HG03571 (cell line): ENCODE data around the gene RACK1.
"Not testable (repeated sequence)": the region's sequence is repeated elsewhere in the genome, so short reads cannot be mapped to it uniquely, and the experiment has no call there.

ENCODE experiments used
- ATAC-seq: cut with Tn5 transposase; IDR thresholded peaks from one replicate; pipeline ENCODE4 v1.9.1; 2021; ENCODE audit not compliant: unreplicated experiment

RACK1 gene

DNA sequence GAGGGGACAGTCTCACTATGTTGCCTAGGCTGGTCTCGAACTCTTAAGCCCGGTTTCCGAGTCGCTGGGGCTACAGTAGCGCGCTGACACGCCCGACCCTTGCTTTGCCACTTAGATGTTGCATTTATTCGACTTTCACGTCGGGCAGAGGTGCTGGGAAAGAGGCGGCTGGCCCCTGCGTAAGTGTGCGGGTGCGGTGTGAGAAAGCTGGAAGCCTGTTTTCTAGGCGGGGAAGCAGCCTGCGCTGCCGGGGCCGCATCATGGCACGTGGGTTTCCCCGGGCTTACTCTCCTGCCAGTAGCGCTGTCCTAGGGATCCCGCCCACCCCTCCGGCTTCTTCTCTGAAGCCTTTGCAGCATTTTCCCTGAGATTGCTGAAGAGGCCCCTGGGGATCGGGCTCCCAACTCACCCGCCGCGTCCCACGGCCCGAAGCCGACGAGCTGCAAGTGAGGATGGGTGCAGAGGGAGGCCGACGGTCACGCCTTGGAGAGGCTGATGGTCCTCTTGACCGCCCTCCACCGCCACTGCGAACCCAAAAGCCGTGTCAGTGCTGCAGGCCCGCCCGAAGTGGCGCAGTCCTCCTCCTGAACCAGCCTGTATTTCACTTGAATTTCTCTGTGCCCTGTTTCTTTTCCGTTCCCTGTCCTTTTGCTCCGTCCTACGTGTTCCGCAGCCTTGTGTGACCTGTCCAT, 26.4 kb downstream of the RACK1 start:
- ATAC-seq = peak; percentile 28

DNA sequence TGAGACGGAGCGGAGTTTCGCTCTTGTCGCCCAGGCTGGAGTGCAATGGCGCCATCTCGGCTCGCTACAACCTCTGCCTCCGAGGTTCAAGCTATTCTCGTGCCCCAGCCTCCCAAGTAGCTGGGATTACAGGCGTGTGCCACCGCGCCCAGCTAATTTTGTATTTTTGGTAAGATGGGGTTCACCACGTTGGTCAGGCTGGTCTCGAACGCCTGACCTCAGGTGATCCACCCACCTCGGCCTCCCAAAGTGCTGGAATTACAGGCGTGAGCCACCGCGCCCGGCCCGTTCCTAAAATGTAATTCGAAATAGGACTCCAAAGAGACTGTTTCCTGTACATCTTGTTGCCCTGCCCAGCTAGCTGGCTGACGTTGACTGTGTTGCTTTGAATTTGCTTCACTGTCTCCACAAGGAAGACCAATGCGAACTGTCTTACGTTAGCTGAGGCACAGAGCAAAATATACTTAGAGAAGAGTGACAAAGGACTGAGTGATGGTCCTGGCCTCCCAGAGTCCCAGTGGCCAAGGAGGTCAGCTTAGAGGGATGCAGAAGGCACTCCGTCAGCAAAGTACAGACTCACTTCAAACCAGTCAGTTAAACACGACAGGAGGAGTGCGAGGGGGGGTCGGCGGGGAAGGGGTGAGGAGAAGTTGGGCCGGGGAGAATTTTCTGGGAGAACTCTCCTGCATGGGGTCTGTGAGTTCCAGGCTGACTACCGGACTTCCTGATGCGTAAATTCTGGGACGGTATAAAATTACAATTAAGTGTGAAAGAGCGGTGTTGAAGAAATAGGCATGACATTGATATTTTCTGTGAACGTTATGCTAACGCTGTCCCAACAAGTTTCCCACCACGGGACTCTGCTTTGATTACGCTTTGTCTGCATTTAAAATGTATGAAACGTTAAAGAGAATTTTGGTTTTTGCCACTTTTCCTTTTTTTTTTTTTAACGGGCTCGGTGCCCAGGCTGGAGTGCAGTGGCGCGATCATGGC, 27.4 kb downstream of the RACK1 start:
- no peak for ATAC-seq

DNA sequence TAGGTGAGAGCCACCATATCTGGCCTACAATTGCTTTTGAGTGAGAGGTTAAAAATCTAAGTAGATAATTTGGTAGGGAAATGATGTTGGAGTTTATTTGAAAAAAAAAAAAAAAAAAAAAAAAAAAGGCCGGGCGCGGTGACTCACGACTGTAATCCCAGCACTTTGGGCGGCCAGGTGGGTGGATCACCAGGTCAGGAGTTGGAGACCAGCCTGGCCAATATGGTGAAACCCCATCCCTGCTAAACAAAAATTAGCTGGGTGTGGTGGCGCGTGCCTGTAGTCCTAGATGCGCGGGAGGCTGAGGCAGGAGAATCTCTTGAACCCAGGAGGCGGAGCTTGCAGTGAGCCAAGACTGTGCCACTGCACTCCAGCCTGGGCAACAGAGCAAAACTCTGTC, 29.5 kb downstream of the RACK1 start:
- ATAC-seq = not testable (repeated sequence)

DNA sequence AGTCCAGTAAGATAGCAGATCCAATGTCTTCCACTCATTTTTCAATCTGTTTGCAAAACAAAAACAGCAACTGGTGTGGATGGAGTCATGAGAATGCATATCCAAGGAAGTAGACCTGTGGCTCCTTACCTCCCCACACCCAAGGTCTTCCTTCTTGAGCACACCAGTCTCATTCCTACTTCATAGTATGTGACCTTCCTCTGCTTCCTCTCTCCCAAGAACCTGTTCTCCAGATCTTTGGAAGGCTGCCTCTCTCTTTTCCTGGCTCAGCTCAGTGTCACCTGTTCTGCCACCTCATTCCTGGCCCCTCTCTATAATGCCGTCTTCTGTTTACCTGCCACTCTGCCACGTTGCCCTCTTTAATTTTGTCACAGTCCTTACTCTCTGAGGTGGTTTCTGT, 30.8 kb downstream of the RACK1 start:
- ATAC-seq = no peak

DNA sequence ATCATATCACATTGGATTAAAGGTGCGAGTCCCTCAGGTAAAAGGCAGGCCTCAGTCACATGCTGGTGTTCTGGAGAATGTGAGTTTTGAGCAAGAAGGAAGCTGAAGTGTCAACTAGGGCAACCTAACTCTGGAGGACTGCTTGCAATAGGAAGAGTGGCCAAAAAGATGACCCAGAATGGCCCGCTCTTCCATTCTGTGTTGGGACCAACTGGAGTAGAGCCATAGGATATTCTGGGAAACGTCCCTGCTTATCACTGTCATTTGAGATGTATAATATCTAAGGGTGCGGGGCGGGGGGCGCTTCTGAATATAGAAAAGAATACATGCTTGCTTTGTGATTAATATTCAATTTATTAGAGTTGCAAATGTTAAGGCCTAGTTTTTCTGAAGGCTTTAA, 31.6 kb downstream of the RACK1 start:
- ATAC-seq = no peak

DNA sequence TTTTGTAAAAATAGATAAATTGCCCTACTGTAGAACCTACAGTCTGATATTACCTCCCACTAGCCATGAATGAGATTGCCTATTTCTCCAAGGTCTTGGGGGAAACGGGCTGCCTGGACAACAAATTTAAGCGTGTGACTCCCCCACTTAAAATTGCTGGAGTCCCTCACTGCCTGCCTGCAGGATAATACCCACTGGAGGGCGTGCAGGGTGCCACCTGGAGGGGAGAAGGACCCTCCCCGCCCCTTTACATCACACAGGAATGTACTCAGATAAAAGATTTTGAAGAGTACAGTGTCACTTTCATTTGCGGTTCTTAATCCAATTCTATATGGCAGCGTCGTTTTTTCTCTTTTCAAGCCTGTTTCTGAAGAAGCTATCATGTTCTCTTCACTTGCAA, 32.5 kb downstream of the RACK1 start:
- ATAC-seq = no peak

DNA sequence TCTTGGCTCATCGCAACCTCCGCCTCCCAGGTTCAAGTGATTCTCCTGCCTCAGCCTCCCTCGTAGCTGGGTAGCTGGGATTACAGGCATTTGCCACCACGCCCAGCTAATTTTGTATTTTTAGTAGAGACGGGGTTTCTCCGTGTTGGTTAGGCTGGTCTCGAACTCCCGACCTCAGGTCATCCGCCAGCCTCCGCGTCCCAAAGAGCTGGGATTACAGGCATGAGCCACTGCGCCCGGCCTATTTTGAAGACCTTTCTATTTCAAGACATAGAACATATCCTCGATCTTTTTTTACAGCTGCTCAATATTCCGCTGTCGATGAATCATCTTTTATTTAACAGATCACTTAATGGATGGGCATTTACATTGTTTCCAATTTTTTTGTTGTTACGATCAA, 33.0 kb downstream of the RACK1 start:
- not testable (repeated sequence) for ATAC-seq

DNA sequence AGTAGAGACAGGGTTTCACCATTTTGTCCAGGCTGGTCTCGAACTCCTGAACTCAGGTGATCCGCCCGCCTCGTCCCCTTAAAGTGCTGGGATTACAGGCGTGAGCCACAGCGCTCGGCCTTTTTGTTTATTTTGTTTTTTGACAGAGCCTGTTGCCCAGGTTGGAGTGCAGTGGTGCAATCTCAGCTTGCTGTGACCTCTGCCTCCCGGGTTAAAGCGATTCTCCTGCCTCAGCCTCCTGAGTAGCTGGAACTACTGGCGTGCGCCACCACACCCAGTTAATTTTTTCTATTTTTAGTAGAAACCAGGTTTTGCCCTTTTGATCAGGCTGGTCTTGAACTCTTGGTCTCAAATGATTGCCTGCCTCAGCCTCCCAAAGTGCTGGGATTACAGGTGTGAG, 33.6 kb downstream of the RACK1 start:
- ATAC-seq = not testable (repeated sequence)

DNA sequence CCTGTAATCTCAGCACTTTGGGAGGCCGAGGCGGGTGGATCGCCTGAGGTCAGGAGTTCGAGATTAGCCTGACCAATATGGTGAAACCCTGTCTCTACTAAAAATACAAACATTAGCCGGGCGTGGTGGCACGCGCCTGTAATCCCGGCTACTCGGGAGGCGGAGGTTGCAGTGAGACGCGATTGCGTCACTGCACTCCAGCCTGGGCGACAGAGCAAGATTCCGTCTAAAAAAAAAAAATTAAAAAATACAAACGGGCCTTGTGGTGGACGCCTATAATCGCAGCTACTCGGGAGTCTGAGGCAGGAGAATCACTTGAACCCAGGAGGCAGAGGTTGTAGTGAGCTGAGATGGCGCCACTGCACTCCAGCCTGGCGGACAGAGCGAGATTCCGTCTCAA, 34.7 kb downstream of the RACK1 start:
- not testable (repeated sequence) for ATAC-seq

DNA sequence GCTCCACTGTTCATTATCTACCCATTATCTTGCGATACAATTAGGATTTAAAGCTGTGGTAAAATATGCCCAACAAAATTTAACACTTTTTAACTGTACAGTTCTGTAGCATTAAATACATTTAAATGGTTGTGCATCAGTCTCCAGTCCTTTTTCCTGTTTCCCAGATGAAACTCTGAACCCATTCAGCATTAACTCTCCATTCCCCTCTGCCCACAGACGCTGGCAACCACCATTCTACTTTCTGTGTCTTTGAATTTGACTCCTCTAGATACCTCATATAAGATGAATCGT, 35.8 kb downstream of the RACK1 start:
- ATAC-seq = no peak

DNA sequence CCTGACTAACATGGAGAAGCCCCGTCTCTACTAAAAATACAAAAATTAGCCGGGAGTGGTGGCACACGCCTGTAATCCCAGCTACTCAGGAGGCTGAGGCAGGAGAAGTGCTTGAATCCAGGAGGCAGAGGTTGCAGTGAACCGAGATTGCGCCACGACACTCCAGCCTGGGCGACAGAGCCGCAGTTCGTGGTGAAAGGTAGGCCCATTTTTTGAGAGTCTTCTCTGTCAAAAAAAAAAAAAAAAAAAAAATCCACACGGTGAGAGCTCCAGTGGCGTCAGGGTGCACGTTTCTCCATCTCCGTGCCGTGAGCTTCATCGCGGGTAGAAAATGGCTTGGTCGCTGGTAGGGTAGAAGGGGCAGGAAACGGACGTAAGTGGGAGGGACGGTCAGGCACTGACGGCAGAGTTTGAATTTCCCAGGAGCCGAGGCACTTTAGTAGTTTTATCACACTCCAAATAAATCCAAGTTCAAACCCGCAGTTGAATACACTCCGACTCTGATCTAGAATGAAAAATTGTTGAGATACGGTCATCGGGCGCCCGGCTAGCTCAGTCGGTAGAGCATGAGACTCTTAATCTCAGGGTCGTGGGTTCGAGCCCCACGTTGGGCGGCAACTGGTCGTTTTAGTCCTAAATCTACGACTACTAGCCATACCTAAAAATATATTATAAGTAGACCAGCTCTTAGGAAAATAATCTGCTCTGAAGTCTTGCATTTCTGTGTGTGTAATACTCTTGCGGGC, 36.3 kb downstream of the RACK1 start:
- no peak for ATAC-seq

DNA sequence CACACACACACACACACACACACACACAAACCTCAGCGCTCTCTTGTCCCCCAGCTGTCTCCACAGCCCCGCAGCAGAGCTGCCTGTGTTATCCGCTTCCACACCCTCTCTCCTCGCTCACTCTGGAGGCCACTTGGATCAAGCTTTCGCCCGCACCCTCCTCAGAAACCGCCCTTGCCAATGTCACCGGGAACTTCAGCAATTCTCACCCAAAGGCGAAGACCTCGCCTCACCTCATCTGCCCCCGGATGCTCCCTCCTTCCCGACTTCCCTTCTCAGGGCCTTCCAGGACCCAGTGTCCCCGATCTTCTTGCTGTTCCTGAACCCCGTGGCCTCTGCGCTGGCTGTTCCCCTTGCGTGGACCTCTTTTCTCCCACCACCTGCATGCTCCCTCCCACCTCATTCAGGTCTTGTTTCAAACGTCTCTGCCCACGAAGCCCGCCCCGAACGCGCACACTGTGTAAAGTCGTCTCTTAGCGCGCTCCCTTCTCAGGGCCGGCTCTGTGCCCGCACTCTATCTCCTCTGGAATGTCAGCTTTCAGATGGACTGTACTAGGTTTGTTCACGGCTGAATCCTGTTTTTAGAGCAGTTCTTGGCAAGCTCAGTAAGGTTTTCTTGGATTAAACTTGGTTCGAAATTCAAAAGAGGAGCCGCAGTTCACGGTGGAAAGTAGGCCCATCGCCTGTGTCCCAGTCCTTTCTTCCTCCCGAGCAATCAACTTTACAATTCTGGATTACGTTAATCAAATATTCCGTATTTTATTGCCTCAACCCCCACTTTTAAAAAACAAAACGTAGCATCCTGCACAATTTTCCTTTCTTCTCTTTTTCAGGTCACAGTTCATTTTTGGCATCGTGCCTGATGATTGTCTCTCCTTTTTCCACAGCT, 37.7 kb downstream of the RACK1 start:
- ATAC-seq = no peak

DNA sequence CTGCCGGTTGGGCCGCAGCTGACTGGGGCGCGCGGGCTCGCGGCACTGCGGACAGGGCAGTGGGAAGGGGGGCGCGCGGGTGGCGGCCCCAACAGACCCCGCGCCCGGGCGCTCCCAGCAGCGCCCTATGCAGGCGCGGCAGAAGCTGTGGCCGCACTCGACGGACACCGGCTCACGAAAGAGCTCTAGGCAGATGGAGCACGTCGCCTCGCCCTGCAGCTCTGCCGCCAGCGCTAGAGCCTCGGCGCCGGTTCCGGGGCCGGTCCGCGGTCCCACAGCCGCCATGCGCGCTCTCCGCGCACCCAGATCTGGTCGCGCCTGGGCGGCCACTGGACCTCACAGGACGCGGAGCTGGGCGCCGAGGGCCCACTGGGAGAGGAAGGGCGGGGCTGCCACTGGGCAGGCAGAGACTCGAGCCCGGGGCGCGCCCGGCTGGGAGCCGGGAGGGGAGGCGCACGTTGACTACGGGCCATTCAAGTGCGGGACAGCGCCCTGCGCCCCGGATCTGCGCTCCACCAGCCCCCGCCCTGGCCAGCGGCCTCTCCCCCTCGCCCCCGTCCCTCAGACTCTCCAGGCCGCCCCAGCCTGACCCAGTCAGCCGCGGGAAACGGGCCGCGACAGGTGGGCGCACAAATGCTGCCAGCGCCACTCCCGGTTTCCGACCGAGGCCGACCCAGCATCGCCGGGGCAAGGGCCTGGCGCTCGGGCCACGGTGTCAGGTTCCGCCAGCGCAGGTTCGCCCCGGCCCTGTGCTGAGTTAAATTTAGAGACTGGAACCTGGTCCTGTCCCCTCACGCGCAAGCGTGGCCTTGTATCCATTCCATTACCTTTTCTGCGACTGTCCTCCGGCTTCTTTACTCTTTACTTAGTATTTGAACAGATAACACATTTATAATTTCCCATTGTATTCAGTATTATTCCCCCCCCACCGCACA, 38.6 kb downstream of the RACK1 start, which contains the start of gene TRIM7:
TSS of gene TRIM7 (minus strand) at position 371 of the 935 bp plus-strand sequence. CDS start at position 285, 86 bp downstream.
- ATAC-seq = no peak

DNA sequence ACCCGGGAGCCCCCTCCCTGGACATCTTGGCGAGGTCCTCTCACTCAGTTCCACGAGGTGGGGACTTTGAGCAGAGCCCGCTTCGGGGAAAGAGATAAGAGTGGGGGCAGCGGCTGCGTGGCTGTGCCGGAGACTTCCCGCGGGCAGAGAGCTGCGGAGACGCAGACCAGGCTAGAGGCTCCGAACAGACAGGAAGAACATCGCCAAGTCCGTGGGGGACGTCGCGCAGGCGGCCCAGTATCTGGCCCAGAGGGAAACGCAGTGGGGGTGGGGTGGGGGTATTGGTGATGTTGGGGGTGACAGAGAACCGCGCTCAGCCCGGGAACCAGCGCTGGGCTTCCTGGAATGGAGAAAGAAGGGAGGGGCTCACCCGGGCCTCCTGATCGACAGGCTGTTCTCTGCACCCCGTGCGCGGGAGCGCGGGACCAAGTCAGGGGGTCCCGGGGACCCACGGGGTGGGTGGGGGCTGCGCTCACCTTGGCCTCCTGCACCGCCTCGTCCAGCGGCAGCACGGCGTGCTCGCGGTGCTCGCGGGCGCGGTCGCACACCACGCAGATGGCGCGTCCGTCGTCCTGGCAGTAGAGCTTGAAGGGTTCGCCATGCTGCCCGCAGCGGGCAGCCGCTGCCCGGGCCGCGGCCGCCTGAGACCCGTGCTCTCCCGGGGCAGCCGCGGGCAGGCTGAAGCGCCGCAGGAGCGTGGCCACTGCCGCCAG, 39.4 kb downstream of the RACK1 start:
- ATAC-seq = no peak

DNA sequence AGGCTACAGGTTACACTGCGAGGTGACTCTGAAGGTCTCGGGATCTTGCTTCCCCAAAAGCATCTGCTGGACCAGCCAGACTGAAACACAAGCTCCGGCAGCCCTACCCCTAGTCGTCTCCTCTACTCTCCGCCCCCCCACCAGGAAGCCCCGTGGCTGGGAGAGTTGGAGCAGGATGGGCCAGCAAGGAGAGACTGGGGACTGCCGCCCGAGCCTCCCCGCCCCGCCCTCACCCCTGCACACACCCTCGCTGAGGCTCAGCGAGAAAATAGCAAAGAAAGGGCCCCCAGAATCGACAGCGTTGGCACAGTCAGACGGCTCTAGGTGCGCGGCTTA, 40.0 kb downstream of the RACK1 start:
- no peak for ATAC-seq

DNA sequence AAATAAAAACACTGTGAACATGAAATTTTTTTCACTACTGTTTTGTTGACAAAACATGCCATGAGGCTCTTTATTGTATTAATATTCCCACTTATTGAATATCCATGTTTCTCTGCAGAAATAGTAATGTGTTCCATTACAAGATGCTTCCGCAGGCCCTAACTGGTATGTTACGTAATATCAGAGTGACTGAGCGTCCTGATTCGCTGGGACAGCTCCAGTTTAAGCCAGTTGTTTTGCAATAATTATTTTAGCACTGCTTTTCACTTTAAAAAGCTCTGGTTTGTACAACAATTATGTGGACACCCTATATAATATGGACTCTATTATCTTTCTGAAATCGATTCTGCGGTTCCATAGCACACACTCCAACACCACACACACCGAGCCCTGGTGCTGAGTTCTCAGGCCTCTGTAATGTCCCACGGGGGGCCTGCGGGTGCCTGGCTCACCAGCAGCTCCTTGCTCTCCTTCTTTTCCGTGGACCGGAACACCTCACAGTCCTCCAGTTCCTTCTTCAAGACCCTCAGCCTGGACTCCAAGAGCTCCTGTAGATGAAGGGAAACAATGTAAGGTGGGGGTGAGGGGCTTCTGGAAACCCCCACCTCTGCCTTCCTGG, 40.5 kb downstream of the RACK1 start:
- no peak for ATAC-seq

DNA sequence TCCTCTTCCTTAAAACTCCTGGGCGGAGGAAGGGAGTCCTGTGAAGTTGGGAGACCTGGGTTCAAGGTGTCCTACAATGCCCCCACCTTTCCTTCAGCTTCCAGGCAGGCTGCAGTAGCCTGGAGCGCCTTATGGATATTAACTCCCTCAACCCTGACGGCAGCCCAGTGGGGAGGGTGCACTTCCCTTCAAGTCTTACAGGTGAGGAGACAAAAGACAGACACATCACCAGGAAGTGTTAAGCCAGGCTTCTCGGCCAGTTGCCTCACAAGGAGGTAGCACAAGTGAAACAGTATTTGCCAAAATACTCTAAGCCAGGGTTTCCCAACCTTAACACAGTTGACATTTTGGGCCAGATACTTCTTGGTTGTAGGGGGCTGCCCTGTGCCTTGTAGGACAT, 42.9 kb downstream of the RACK1 start:
- ATAC-seq = no peak

DNA sequence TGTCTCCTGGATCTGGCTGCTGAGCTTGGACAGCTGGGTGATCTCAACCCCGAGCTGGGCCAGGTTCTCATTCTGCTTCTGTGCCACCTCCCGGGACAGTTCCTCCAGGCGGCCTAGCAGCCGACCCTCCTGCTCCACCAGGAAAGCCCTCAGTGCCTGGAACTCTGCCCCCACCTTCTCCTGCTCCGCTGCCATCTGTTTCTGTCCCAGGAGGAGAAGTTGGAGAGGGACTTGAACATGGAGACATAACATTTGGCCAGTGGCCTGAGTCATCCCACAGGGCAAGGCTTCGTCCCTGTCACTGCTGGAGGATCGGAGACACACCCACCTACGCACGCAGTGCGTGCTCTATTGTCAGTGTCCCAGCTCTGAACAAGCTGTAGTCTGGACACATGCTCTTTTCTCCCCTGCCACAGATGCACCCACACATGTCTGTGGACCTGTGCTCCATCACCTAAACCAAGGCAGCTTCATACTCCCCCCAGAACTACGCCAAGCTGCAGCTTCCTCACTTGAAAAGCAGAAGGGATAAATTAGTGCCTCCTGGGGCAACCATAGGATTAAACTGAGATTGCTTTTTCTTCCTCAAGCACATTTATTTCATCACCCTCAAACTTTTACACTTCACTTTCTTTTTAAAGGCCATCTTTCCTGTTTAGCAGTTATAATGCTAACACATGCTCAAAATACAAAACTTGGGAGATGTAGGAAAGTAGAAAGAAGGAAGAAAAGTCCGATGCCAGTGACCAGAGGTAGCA, 43.6 kb downstream of the RACK1 start:
- ATAC-seq = no peak
